GM10847 (cell line): ENCODE measurements around the gene IL2RG.
A peak's percentile ranks its signal among the peaks of the same experiment; 100 is the strongest.

Experiments
- POLR2A ChIP-seq: IDR thresholded peaks from 2 replicates; pipeline ENCODE4 v1.6.1; 2011; ENCODE audit not compliant: insufficient read length; ENCODE audit errors: extremely low read depth

Gene IL2RG

DNA sequence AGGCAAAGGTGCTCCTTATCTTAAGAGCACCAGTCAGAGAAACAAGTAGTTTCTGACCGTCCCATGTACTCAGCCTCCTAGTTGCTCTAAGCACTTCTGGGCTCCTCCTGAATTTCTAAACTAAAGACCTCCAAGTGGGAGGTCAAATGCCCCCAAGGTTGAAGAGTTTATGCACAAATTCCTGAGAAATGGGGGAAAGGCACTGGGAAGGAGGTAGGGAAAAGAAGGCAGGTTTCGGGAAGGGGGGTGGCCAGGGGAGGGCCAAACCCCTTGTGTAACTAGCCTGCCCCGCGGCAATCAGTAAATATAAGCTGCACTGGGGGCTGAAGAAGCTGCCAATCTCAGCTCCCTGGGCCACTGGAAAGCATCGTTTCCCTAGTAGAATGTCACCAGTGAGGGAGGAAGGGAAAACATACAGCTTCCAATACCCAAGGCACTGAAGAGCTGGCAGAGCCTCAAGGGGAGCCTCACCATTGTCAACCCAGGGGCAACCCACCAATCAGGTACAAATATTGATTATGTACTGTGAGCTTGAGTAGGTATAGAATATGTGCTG is 12.3 kb downstream of the IL2RG start:
- no peak for TF ChIP-seq POLR2A

DNA sequence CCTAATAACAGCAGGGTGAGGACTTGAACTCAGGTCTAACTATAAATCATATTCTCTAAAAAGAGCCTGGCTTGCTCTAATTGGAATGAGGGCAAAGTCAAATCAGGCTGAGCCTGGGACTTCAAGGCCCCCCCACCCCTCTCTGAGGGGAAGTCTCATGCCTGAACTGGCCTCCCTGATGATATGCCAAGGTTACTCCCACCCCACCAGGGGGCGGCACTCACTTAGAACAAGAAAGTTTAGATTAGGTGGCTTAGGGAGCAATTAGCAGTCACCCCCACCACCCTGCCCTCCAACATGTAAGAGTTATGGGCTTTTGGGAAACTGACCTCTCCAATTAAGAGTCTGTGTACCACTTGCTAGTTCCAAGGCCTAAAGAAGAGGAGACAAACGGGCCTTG is 13.1 kb downstream of the IL2RG start:
- TF ChIP-seq POLR2A = no peak

- TF ChIP-seq POLR2A = no peak
These were observed 14.7 kb downstream of the IL2RG start for GRCh38 chrX:71096760-71097032.

DNA sequence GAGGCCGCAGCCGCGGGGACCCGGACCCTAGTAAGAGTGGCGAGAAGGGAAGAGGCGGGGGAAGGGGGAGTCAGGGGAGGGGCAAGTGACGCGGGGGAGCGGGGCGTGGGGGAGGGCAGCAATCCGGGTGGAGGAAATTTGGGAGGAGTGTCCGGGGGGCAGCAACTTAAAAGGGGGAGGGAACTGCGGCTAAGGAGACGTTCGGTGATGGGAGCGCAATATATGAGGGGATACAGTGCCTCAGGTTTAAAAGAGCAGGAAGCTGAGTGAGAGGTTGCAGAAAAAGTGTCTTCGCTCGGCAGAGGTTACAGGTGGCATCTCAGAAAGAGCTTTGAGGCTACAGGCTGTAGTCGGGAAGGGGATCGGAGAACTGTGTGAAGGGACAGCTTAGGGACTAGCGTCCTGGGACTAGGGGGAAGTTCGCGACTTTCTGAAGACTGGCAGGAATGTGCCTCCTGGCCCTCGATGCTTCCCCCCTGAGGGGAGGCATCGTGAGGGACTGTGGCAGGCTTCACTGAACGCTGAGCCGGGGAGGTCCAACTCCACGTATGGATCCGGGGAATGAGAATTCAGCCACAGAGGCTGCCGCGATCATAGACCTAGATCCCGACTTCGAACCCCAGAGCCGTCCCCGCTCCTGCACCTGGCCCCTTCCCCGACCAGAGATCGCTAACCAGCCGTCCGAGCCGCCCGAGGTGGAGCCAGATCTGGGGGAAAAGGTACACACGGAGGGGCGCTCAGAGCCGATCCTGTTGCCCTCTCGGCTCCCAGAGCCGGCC is 15.2 kb downstream of the IL2RG start:
- TF ChIP-seq POLR2A = no peak

DNA sequence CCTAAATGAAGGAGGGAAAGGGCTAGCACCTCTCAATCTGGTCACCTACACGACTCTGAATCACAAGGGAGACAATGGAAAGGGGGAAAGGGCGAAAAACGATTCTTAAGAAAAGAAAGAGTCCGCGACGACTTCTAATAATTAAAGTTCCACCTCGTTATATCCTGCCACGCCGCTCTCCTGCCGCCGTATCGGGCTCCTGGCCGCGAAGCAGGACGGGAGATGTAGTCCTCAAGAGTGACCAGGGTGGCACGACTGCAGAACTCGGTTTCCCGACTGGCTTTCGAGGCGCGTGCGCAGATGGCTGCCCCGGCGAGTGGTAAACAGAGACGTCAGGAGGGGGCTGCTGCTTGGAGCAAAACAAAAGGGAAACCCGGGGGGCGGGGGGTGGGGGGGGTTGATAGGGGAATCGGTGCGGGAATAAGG is 15.8 kb downstream of the IL2RG start, which contains the start of gene FOXO4:
Gene FOXO4, plus strand, starts transcription at position 297 of the 426 bp plus-strand sequence. CDS start 678 bp downstream, outside the sequence.
- no peak for TF ChIP-seq POLR2A

DNA sequence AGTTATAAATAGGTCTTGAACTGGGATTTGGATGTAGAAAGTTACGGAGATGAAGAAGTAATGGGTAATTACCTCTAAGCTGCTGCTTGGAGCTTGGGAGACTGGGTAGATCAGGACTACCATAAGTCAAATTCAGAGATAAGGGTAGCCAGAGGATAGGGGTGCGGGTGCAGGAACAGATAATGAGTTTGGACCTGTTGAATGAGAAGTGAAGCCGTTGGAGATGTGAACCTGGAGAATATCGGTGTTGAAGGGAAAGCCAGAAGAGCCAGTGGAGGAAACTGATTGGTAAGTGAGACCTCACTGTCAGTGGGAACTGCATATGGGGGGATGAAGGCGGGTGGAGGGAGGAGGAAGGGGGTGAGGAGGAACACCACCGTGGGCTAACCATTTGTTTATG is 16.3 kb downstream of the IL2RG start:
- no peak for TF ChIP-seq POLR2A

- no peak for TF ChIP-seq POLR2A
These were observed 20.1 kb downstream of the IL2RG start for GRCh38 chrX:71091263-71091662.

- no peak for TF ChIP-seq POLR2A
These were observed 25.5 kb downstream of the IL2RG start for GRCh38 chrX:71085900-71086299.

DNA sequence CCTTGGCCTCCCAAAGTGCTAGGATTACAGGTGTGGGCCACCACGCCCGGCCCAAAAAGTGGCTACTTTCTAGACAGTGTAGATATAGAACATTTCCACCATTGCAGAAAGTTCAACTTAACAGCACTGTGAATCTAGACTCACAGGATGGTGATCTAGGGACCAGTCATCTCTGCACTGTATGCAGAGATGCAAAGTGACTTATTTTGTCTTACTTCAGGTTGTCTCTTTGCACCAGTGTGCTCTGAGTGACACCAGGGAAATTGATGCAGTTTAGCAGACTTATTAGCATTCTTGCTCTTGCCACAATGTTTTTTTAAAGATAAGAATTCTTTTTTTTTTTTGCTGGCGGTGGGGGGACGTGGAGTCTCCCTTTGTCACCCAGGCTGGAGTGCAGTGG is 28.6 kb downstream of the IL2RG start:
- TF ChIP-seq POLR2A = no peak

- no peak for TF ChIP-seq POLR2A
These were observed 29.2 kb downstream of the IL2RG start for GRCh38 chrX:71082124-71082647.

DNA sequence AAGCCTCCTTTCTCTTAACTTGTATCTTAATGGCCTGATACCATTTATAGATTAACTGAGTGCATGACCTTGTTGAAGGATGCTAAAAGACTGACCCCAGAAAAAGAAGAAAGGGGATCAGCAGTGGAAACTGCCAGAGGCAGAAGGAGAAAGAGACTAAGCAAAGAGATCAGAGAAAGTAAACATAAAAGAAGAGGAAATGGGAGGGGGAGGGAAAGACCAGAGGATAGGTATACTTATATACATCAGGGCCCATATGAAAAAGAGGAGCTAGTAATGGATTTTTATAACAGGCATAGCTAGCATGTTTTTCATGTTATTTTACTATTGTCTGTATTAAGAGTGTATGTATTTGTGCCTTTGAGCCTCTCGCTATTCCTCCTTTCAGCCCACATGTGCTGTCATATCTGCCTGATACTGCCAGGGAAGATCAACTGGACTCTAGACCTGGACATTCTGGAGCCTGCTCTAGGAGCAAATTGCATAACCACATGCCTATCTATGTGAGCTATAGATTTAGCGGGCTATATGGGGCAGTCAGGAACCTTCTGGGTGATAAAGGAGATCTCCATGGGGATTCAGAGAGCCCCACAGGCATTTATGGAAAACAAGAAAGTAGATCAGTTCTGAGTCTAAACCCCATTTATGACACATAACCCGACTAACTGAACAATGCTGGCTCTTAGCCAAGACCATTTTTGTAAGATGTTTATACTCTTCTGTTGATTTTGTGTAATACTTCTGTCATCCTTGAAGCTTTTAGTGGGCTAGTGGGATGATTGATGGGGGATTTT is 29.9 kb downstream of the IL2RG start:
- TF ChIP-seq POLR2A = no peak

GRCh38 chrX:71070531-71070930 is 40.8 kb downstream of the IL2RG start:
- no peak for TF ChIP-seq POLR2A

DNA sequence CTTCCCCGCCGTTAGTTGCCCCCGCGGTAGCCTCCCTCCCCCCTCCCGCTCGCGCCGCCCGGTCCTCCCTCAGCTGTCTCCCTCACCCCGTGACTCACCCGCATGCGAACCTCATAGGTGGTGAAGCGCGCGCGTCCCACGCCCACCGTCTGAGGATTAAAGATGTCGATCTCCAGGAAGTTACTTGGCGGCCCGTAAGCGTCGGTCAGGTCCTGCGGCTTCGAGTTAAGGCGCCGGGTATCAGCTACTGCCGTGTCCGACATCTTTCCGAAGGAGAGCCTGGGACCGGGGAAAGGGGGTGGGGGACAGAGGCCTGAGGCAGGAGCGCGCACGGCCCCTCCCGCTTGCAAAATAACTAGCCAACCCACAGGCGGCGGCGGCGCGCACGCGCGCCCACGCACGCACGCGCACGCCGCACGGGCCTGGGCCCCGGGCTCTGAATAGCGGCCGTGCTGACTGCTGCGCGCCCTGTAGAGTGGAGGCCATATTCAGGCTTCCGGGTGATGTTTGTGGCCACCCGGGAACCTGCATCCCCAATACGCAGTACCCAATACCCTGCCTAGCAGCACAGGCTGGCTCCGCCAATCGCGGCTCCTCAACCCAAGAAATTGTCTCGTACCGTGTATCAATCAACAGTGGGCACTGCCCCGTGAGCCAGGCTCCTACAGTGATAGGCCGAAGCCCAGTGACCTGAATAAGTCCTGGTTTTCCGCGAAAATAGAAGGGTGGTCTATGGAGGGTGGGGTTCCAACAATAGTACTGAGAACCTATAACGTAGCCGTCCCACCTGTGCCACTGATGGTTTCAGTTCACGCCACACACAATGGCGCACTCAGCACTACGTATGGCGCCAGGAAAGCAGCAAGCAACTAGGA is 43.1 kb downstream of the IL2RG start, which contains the start of gene SNX12:
Gene SNX12, minus strand, starts transcription at position 291 of the 875 bp plus-strand sequence. Its CDS starts 28 bp downstream, at position 263.
- peak; percentile 38 for TF ChIP-seq POLR2A

DNA sequence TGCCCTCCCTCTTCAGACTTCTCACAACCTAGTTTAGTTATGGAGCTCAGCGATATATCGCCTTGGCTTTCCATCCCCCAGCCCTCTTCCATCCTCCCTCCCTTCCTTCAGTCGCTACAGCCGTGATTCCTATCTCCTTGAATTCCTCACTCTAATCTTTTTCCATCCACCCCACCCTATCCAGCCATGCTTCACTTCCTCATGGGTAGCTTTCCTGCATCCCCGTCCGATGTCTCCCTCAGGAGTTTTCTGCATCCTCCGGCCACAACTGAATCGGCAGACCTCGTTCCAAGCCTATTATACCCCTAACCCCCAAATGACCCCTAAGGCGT is 43.7 kb downstream of the IL2RG start:
- TF ChIP-seq POLR2A = no peak

GRCh38 chrX:71067089-71067488 is 44.3 kb downstream of the IL2RG start:
- no peak for TF ChIP-seq POLR2A
